Epithelial cell of prostate (primary cell): ENCODE results near the gene BDKRB2.

Experiments
- DNase-seq: peaks from one replicate; pipeline ENCODE4 v3.0.0-alpha.2; 2011; ENCODE audit warnings: low read depth, low spot score
- H3K27ac ChIP-seq: fragments of 450-650 bp; 2 replicates; pipeline ENCODE4 v1.5.1; 2017; ENCODE audit warnings: mild to moderate bottlenecking

Gene BDKRB2

DNA sequence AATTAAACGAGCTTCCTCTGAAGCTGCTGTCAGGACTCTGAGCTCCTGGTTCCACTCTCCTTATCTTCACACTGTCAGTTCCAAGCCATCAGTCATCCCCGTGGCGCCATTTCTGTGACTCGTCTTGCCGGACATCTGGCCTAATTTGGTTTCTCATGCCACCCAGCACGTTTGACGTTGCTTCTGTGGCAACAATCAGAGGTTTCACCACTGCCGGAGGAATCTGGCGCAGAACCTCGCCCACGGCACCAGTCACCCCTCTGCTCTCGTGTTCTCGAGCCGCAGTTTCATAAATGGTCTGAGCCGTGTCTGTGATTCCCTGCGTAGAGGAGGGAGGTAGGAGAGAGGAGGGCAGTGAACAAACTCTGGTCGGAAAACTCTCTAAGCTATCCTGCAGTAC lies 81.0 kb downstream of the BDKRB2 start:
- DNase-seq, result no peak
- no peak overlapping the region for H3K27ac ChIP-seq

DNA sequence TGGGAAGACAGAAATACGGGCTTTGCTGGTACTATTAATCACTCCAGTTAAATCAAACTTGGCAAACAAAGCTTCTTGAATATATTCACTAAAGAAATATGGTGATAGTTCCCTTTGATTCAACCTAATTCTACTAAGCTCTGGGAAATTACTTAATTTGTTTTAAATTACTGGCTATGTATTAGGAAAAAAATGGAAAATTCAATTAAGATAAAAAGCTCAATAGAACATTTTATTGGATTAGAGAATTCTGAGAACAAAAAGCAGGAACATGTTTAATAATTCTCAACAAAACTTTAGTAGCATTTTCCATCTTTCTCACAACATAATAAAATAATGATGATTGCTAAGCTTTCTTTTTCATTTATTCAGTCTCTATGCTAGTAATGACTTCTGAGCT lies 81.6 kb downstream of the BDKRB2 start:
- DNase-seq, result no peak
- H3K27ac ChIP-seq, result no peak overlapping the region

DNA sequence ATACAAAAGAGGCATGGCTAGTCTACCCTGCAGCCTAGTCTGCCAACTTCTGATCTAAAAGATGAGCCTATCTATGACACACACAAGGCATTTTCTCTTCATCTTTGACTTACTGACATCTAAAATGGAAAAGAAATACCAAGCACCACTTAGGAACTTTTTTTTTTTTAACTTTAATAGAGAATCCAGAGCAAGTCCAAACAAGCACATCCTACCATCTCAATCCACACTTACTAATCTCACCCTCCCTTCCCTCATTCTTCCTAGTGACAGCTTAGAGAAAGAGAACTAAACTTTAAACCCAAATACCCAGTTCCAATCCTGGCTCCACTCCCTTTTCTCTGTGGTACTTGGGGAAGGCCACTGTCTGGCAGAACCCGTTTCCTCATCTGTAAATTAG lies 83.2 kb downstream of the BDKRB2 start:
- no peak for DNase-seq
- no peak overlapping the region for H3K27ac ChIP-seq
